Mucosa of rectum (tissue), 2 donors: ENCODE data around the gene PIEZO1.

Experiments used
- H3K27ac ChIP-seq, 2 donors: one replicate each; pipeline ENCODE4 v1.7.0; 2013; ENCODE audit warnings: inconsistent platforms in 2 of 2, low read depth in 2 of 2, low read length in 2 of 2
- H3K27me3 ChIP-seq, 2 donors: one replicate each; pipeline ENCODE4 v1.7.0; 2013; ENCODE audit warnings: low read length in 2 of 2; ENCODE audit not compliant: control insufficient read depth in 2 of 2, insufficient read depth in 2 of 2
- H3K36me3 ChIP-seq, 2 donors: one replicate each; pipeline ENCODE4 v1.7.0; 2013; ENCODE audit warnings: low read length in 2 of 2; ENCODE audit not compliant: control insufficient read depth in 2 of 2, insufficient read depth in 2 of 2
- H3K4me1 ChIP-seq, 2 donors: one replicate each; pipeline ENCODE4 v1.7.0; 2013; ENCODE audit warnings: low read length in 2 of 2, mild to moderate bottlenecking in 1 of 2; ENCODE audit not compliant: control insufficient read depth in 2 of 2, insufficient read depth in 2 of 2
- H3K4me3 ChIP-seq, 2 donors: one replicate each; pipeline ENCODE4 v1.7.0; 2013; ENCODE audit warnings: low read length in 2 of 2
- H3K9ac ChIP-seq, 2 donors: one replicate each; pipeline ENCODE4 v1.7.0; 2013; ENCODE audit warnings: low read length in 2 of 2, low read depth in 1 of 2, mild to moderate bottlenecking in 1 of 2
- H3K9me3 ChIP-seq, 2 donors: one replicate each; pipeline ENCODE4 v1.7.0; 2013; ENCODE audit warnings: low read length in 2 of 2; ENCODE audit not compliant: control insufficient read depth in 2 of 2
- donor health status: healthy.
- donor health status: Normal muscosa, but diverticular disease.

The PIEZO1 gene

GRCh38 chr16:88695218-88695617 lies 89.8 kb downstream of the PIEZO1 start:
- Histone ChIP-seq H3K4me1 (peaks cover 4 to 5% of the 10 kb centered on the region in 2 donors), H3K27ac (no peak overlapping the region), H3K4me3 (no peak overlapping the region), H3K27me3 (peaks cover 3 to 4% of the 10 kb centered on the region in 2 donors), H3K9ac (no peak overlapping the region), H3K36me3 (peaks cover 0 to 13% of the 10 kb centered on the region in 2 donors), H3K9me3 (no peaks in the 10 kb centered on the region)

GRCh38 chr16:88694221-88695087 lies 90.6 kb downstream of the PIEZO1 start:
- H3K27ac ChIP-seq = no peak overlapping the region
- H3K36me3 ChIP-seq = peaks cover 0 to 10% of the 10 kb centered on the region in 2 donors
- no peak overlapping the region for H3K4me3 ChIP-seq
- no peaks in the 10 kb centered on the region for H3K9me3 ChIP-seq
- peaks cover 4 to 5% of the 10 kb centered on the region in 2 donors for H3K27me3 ChIP-seq
- H3K4me1 ChIP-seq = peaks cover 0 to 5% of the 10 kb centered on the region in 2 donors
- no peak overlapping the region for H3K9ac ChIP-seq

- Histone ChIP-seq H3K9ac (no peak overlapping the region), H3K27me3 (peaks cover 7 to 9% of the 10 kb centered on the region in 2 donors), H3K9me3 (no peaks in the 10 kb centered on the region), H3K4me3 (no peak overlapping the region), H3K4me1 (peaks cover 0 to 5% of the 10 kb centered on the region in 2 donors), H3K36me3 (peaks cover 0 to 9% of the 10 kb centered on the region in 2 donors), H3K27ac (no peak overlapping the region)
Measured at GRCh38 chr16:88693420-88694177, 91.4 kb downstream of the PIEZO1 start.

- Histone ChIP-seq H3K36me3 (peaks cover 0 to 6% of the 10 kb centered on the region in 2 donors), H3K27ac (no peak overlapping the region), H3K9ac (no peak overlapping the region), H3K4me1 (peaks cover 0 to 8% of the 10 kb centered on the region in 2 donors), H3K27me3 (peaks cover 8 to 11% of the 10 kb centered on the region in 2 donors), H3K9me3 (no peaks in the 10 kb centered on the region), H3K4me3 (no peak overlapping the region)
Measured at GRCh38 chr16:88692861-88693260, 92.2 kb downstream of the PIEZO1 start.

- Histone ChIP-seq H3K9ac (no peak overlapping the region), H3K4me1 (peaks cover under 1 to 11% of the 10 kb centered on the region in 2 donors), H3K27ac (peak overlapping the region in 1 of 2 donors; percentile 56), H3K9me3 (no peaks in the 10 kb centered on the region), H3K27me3 (peaks cover 8 to 11% of the 10 kb centered on the region in 2 donors), H3K36me3 (peaks cover 0 to 2% of the 10 kb centered on the region in 2 donors), H3K4me3 (peak overlapping the region in 1 of 2 donors; percentile 13)
Measured at GRCh38 chr16:88691924-88692560, 93.0 kb downstream of the PIEZO1 start.

- Histone ChIP-seq H3K27ac (no peak overlapping the region), H3K27me3 (peaks cover 8 to 11% of the 10 kb centered on the region in 2 donors), H3K36me3 (no peaks in the 10 kb centered on the region), H3K9ac (no peak overlapping the region), H3K9me3 (no peaks in the 10 kb centered on the region), H3K4me3 (no peak overlapping the region), H3K4me1 (peaks cover 4 to 16% of the 10 kb centered on the region in 2 donors)
Measured at GRCh38 chr16:88691129-88691813, 93.7 kb downstream of the PIEZO1 start.

- no peak overlapping the region for H3K4me3 ChIP-seq
- H3K9ac ChIP-seq = no peak overlapping the region
- H3K36me3 ChIP-seq = no peaks in the 10 kb centered on the region
- H3K4me1 ChIP-seq = peaks cover 7 to 17% of the 10 kb centered on the region in 2 donors
- H3K27me3 ChIP-seq = peaks cover 8 to 12% of the 10 kb centered on the region in 2 donors
- H3K9me3 ChIP-seq = no peaks in the 10 kb centered on the region
- no peak overlapping the region for H3K27ac ChIP-seq
Measured at GRCh38 chr16:88690341-88691128, 94.5 kb downstream of the PIEZO1 start.

GRCh38 chr16:88688013-88688778 lies 96.8 kb downstream of the PIEZO1 start:
- no peaks in the 10 kb centered on the region for H3K9me3 ChIP-seq
- H3K9ac ChIP-seq = no peak overlapping the region
- H3K27ac ChIP-seq = no peak overlapping the region
- H3K4me3 ChIP-seq = no peak overlapping the region
- peaks cover 7 to 19% of the 10 kb centered on the region in 2 donors for H3K4me1 ChIP-seq
- no peaks in the 10 kb centered on the region for H3K36me3 ChIP-seq
- peaks cover 8 to 22% of the 10 kb centered on the region in 2 donors for H3K27me3 ChIP-seq
